OCI-LY3 (cell line): ENCODE measurements around the gene GRAMD2A.

Experiments used
- CTCF ChIP-seq: fragments of 200-600, 300-600 bp; sonication (generic); IDR thresholded peaks from 2 replicates; pipeline ENCODE4 v1.5.1; 2014; ENCODE audit warnings: antibody characterized with exemption, low read length, low read depth
- EZH2phosphoT487 ChIP-seq: fragments of 200-600 bp; shearing (Covaris generic); IDR thresholded peaks from 2 replicates; pipeline ENCODE4 v1.6.1; 2018; ENCODE audit warnings: antibody characterized with exemption, mixed run types, low read depth

GRCh38 chr15:72193836-72194396, 3.7 kb downstream of the GRAMD2A start:
- TF ChIP-seq EZH2phosphoT487 (no peak), CTCF (no peak)
